ENCODE measurements around the gene RAB38.
A peak's percentile ranks its signal among the peaks of the same experiment; 100 is the strongest.

RAB38 gene
- total RNA-seq = 0 to 0.13 reads per million in 2 donors

GRCh38 chr11:88174709-88175568 is at the start of gene RAB38:
RAB38 (minus strand) TSS chr11:88175443; CDS start chr11:88175384, 59 bp downstream.
- DNase-seq = peak in 3 of 5 experiments; percentile 11 to 65 (median 16)

GRCh38 chr11:88213406-88213805 is 38.2 kb upstream of the RAB38 start:
- DNase-seq = no peak

GRCh38 chr11:88212300-88212699 is 37.1 kb upstream of the RAB38 start:
- DNase-seq = no peak

GRCh38 chr11:88208745-88209144 is 33.5 kb upstream of the RAB38 start:
- no peak for DNase-seq

GRCh38 chr11:88206751-88207150 is 31.5 kb upstream of the RAB38 start:
- DNase-seq = peak in 1 of 5 experiments; percentile 24

GRCh38 chr11:88204353-88204752 is 29.1 kb upstream of the RAB38 start:
- no peak for DNase-seq

- DNase-seq = no peak
Observed at GRCh38 chr11:88203604-88204003, 28.4 kb upstream of the RAB38 start.

GRCh38 chr11:88202498-88202897 is 27.3 kb upstream of the RAB38 start:
- DNase-seq = no peak

- no peak for DNase-seq
Observed at GRCh38 chr11:88196393-88196792, 21.1 kb upstream of the RAB38 start.

- DNase-seq = no peak
Observed at GRCh38 chr11:88195908-88196307, 20.7 kb upstream of the RAB38 start.

GRCh38 chr11:88194990-88195389 is 19.7 kb upstream of the RAB38 start:
- DNase-seq = peak in 1 of 5 experiments; percentile 34

GRCh38 chr11:88193278-88193677 is 18.0 kb upstream of the RAB38 start:
- no peak for DNase-seq

- no peak for DNase-seq
Observed at GRCh38 chr11:88188932-88189253, 13.7 kb upstream of the RAB38 start.

- no peak for DNase-seq
Observed at GRCh38 chr11:88188251-88188931, 13.1 kb upstream of the RAB38 start.

GRCh38 chr11:88183233-88183632 is 8.0 kb upstream of the RAB38 start:
- DNase-seq = no peak

GRCh38 chr11:88181776-88182175 is 6.5 kb upstream of the RAB38 start:
- no peak for DNase-seq

- DNase-seq = peak in 1 of 5 experiments; percentile 52
Observed at GRCh38 chr11:88179971-88180629, 4.9 kb upstream of the RAB38 start.

- DNase-seq = peak in 2 of 5 experiments; percentile 5 to 84
Observed at GRCh38 chr11:88179141-88179540, 3.9 kb upstream of the RAB38 start.

- no peak for DNase-seq
Observed at GRCh38 chr11:88178191-88178590, 2.9 kb upstream of the RAB38 start.

- no peak for DNase-seq
Observed at GRCh38 chr11:88175569-88176075, 379 bp upstream of the RAB38 start.

- no peak for DNase-seq
Observed at GRCh38 chr11:88173956-88174355, 1.3 kb downstream of the RAB38 start.

- DNase-seq = no peak
Observed at GRCh38 chr11:88171982-88172381, 3.3 kb downstream of the RAB38 start.

GRCh38 chr11:88170673-88171072 is 4.6 kb downstream of the RAB38 start:
- DNase-seq = no peak
